SK-N-SH treated with all-trans-retinoic acid at 6 μM for 48 hours (cell line): ENCODE results near the gene CMKLR1.

Source experiments
- BACH2 ChIP-seq: fragments of 250-450 bp; sonication (Bioruptor Pico); IDR thresholded peaks from 2 replicates; pipeline ENCODE4 v1.9.0; 2021; ENCODE audit warnings: mild to moderate bottlenecking, borderline replicate concordance
- CSDC2 ChIP-seq: fragments of 250-450 bp; sonication (Bioruptor Pico); IDR thresholded peaks from 2 replicates; pipeline ENCODE4 v1.5.0; 2020; ENCODE audit warnings: mild to moderate bottlenecking, moderate library complexity
- ISL1 ChIP-seq: fragments of 250-450 bp; sonication (Bioruptor Pico); IDR thresholded peaks from 2 replicates; pipeline ENCODE4 v2.1.2; 2022; ENCODE audit warnings: mild to moderate bottlenecking, moderate library complexity
- OSR1 ChIP-seq: fragments of 250-450 bp; sonication (Bioruptor Pico); IDR thresholded peaks from 2 replicates; pipeline ENCODE4 v1.8.0; 2022; ENCODE audit warnings: moderate library complexity, mild to moderate bottlenecking, inconsistent platforms
- PATZ1 ChIP-seq: fragments of 250-450 bp; sonication (Bioruptor Pico); IDR thresholded peaks from 2 replicates; pipeline ENCODE4 v1.8.0; 2020; ENCODE audit warnings: mild to moderate bottlenecking, moderate library complexity, borderline replicate concordance
- PPARA ChIP-seq: fragments of 250-450 bp; sonication (Bioruptor Pico); IDR thresholded peaks from 2 replicates; pipeline ENCODE4 v1.5.0; 2020; ENCODE audit warnings: mild to moderate bottlenecking, borderline replicate concordance
- SNAI2 ChIP-seq: fragments of 250-450 bp; sonication (Bioruptor Pico); IDR thresholded peaks from 2 replicates; pipeline ENCODE4 v1.5.0; 2020; ENCODE audit warnings: mild to moderate bottlenecking, moderate library complexity
- TSHZ2 ChIP-seq: fragments of 250-450 bp; sonication (Bioruptor Pico); IDR thresholded peaks from 2 replicates; pipeline ENCODE4 v1.5.0; 2020; ENCODE audit warnings: mild to moderate bottlenecking, moderate library complexity
- ZNF565 ChIP-seq: fragments of 450-650 bp; formaldehyde crosslinking; conservative IDR thresholded peaks from 2 replicates; pipeline ENCODE4 v1.5.0; 2020; ENCODE audit warnings: low read depth, mild to moderate bottlenecking, moderate library complexity
- ZNF70 ChIP-seq: fragments of 450-650 bp; formaldehyde crosslinking; IDR thresholded peaks from 2 replicates; pipeline ENCODE4 v1.5.0; 2020; ENCODE audit warnings: mild to moderate bottlenecking, moderate library complexity

GRCh38 chr12:108341356-108341755 is 2.2 kb upstream of the CMKLR1 start:
- no peak for TF ChIP-seq ZNF565 (CRISPR knock-in tag)
- no peak for TF ChIP-seq SNAI2 (CRISPR knock-in tag)
- no peak for TF ChIP-seq CSDC2 (CRISPR knock-in tag)
- no peak for TF ChIP-seq PATZ1 (CRISPR knock-in tag)
- no peak for TF ChIP-seq BACH2 (CRISPR knock-in tag)
- no peak for TF ChIP-seq ISL1
- TF ChIP-seq PPARA (CRISPR knock-in tag), result no peak
- no peak for TF ChIP-seq ZNF70 (CRISPR knock-in tag)
- no peak for TF ChIP-seq OSR1 (CRISPR knock-in tag)
- no peak for TF ChIP-seq TSHZ2 (CRISPR knock-in tag)
